Measurements from ENCODE around the gene KIAA0319L.

The KIAA0319L gene

GRCh38 chr1:35506960-35507912, 50.0 kb downstream of the KIAA0319L start:
- H3K9me3 Mint-ChIP-seq: no peaks in the 10 kb centered on the region
- H3K36me3 Mint-ChIP-seq (ENCODE audit: insufficient read depth): peaks cover 12% of the 10 kb centered on the region
- H3K27me3 Mint-ChIP-seq: no peaks in the 10 kb centered on the region
- H3K4me3 Mint-ChIP-seq: peak overlapping the region; percentile 65
- H3K4me1 Mint-ChIP-seq: peaks cover 69% of the 10 kb centered on the region
- H3K27ac Mint-ChIP-seq (ENCODE audit: low read depth): peak overlapping the region; percentile 93
- ATAC-seq (replicated peaks; ENCODE audit: extremely low read depth, poor library complexity, severe bottlenecking) (peak; percentile 35), DNase-seq (ENCODE audit: low spot score in 2 of 2) (no peak)

- Mint-ChIP-seq H3K4me1 (peaks cover 70% of the 10 kb centered on the region), H3K27ac (ENCODE audit: low read depth) (peak overlapping the region; percentile 93), H3K27me3 (no peaks in the 10 kb centered on the region), H3K36me3 (ENCODE audit: insufficient read depth) (peaks cover 12% of the 10 kb centered on the region), H3K4me3 (peak overlapping the region; percentile 65), H3K9me3 (no peaks in the 10 kb centered on the region)
- peak in 1 of 2 donors; percentile 45 for DNase-seq (ENCODE audit: low spot score in 2 of 2)
- ATAC-seq (replicated peaks; ENCODE audit: extremely low read depth, poor library complexity, severe bottlenecking): peak; percentile 84
Measured at GRCh38 chr1:35505911-35506798, 51.0 kb downstream of the KIAA0319L start.

- DNase-seq (ENCODE audit: low spot score in 2 of 2): no peak
- Mint-ChIP-seq H3K9me3 (no peaks in the 10 kb centered on the region), H3K27ac (ENCODE audit: low read depth) (peak overlapping the region; percentile 1), H3K4me3 (no peak overlapping the region), H3K27me3 (no peaks in the 10 kb centered on the region), H3K36me3 (ENCODE audit: insufficient read depth) (peaks cover 14% of the 10 kb centered on the region), H3K4me1 (peaks cover 70% of the 10 kb centered on the region)
- ATAC-seq (replicated peaks; ENCODE audit: extremely low read depth, poor library complexity, severe bottlenecking): no peak
Measured at GRCh38 chr1:35502242-35502641, 55.0 kb downstream of the KIAA0319L start.

- Mint-ChIP-seq H3K27ac (ENCODE audit: low read depth) (peak overlapping the region; percentile 90), H3K4me1 (peaks cover 52% of the 10 kb centered on the region), H3K4me3 (no peak overlapping the region), H3K36me3 (ENCODE audit: insufficient read depth) (peaks cover 4% of the 10 kb centered on the region), H3K9me3 (no peaks in the 10 kb centered on the region), H3K27me3 (no peaks in the 10 kb centered on the region)
- no peak for DNase-seq (ENCODE audit: low spot score in 2 of 2)
- ATAC-seq (replicated peaks; ENCODE audit: extremely low read depth, poor library complexity, severe bottlenecking): no peak
Measured at GRCh38 chr1:35500439-35500838, 56.8 kb downstream of the KIAA0319L start.

- DNase-seq (ENCODE audit: low spot score in 2 of 2) (peak in 1 of 2 donors; percentile 12), ATAC-seq (replicated peaks; ENCODE audit: extremely low read depth, poor library complexity, severe bottlenecking) (peak; percentile 96)
- peaks cover 45% of the 10 kb centered on the region for H3K4me1 Mint-ChIP-seq
- no peaks in the 10 kb centered on the region for H3K9me3 Mint-ChIP-seq
- no peak overlapping the region for H3K4me3 Mint-ChIP-seq
- no peaks in the 10 kb centered on the region for H3K27me3 Mint-ChIP-seq
- peaks cover 3% of the 10 kb centered on the region for H3K36me3 Mint-ChIP-seq (ENCODE audit: insufficient read depth)
- H3K27ac Mint-ChIP-seq (ENCODE audit: low read depth): peak overlapping the region; percentile 90
Measured at GRCh38 chr1:35499652-35500176, 57.5 kb downstream of the KIAA0319L start.

- peak; percentile 72 for ATAC-seq (replicated peaks; ENCODE audit: extremely low read depth, poor library complexity, severe bottlenecking)
- no peaks in the 10 kb centered on the region for H3K9me3 Mint-ChIP-seq
- no peak for DNase-seq (ENCODE audit: low spot score in 2 of 2)
- H3K27ac Mint-ChIP-seq (ENCODE audit: low read depth): peak overlapping the region; percentile 90
- no peak overlapping the region for H3K4me3 Mint-ChIP-seq
- H3K27me3 Mint-ChIP-seq: no peaks in the 10 kb centered on the region
- peaks cover 3% of the 10 kb centered on the region for H3K36me3 Mint-ChIP-seq (ENCODE audit: insufficient read depth)
- H3K4me1 Mint-ChIP-seq: peaks cover 43% of the 10 kb centered on the region
Measured at GRCh38 chr1:35499231-35499630, 58.0 kb downstream of the KIAA0319L start.

GRCh38 chr1:35497571-35497970, 59.6 kb downstream of the KIAA0319L start:
- no peaks in the 10 kb centered on the region for H3K27me3 Mint-ChIP-seq
- peaks cover 3% of the 10 kb centered on the region for H3K36me3 Mint-ChIP-seq (ENCODE audit: insufficient read depth)
- H3K4me1 Mint-ChIP-seq: peaks cover 33% of the 10 kb centered on the region
- ATAC-seq (replicated peaks; ENCODE audit: extremely low read depth, poor library complexity, severe bottlenecking) (no peak), DNase-seq (ENCODE audit: low spot score in 2 of 2) (no peak)
- no peak overlapping the region for H3K4me3 Mint-ChIP-seq
- no peaks in the 10 kb centered on the region for H3K9me3 Mint-ChIP-seq
- peak overlapping the region; percentile 27 for H3K27ac Mint-ChIP-seq (ENCODE audit: low read depth)

- Mint-ChIP-seq H3K9me3 (no peaks in the 10 kb centered on the region), H3K36me3 (ENCODE audit: insufficient read depth) (peaks cover 5% of the 10 kb centered on the region), H3K27ac (ENCODE audit: low read depth) (no peak overlapping the region), H3K27me3 (no peaks in the 10 kb centered on the region), H3K4me3 (no peak overlapping the region), H3K4me1 (peaks cover 18% of the 10 kb centered on the region)
- DNase-seq (ENCODE audit: low spot score in 2 of 2) (no peak), ATAC-seq (replicated peaks; ENCODE audit: extremely low read depth, poor library complexity, severe bottlenecking) (no peak)
Measured at GRCh38 chr1:35490250-35490649, 67.0 kb downstream of the KIAA0319L start.

- no peak for ATAC-seq (replicated peaks; ENCODE audit: extremely low read depth, poor library complexity, severe bottlenecking)
- H3K36me3 Mint-ChIP-seq (ENCODE audit: insufficient read depth): peaks cover 5% of the 10 kb centered on the region
- H3K4me3 Mint-ChIP-seq: no peak overlapping the region
- no peak for DNase-seq (ENCODE audit: low spot score in 2 of 2)
- peaks cover 18% of the 10 kb centered on the region for H3K4me1 Mint-ChIP-seq
- no peaks in the 10 kb centered on the region for H3K9me3 Mint-ChIP-seq
- peak overlapping the region; percentile 29 for H3K27ac Mint-ChIP-seq (ENCODE audit: low read depth)
- no peaks in the 10 kb centered on the region for H3K27me3 Mint-ChIP-seq
Measured at GRCh38 chr1:35488336-35488735, 68.9 kb downstream of the KIAA0319L start.

- ATAC-seq (replicated peaks; ENCODE audit: extremely low read depth, poor library complexity, severe bottlenecking) (no peak), DNase-seq (ENCODE audit: low spot score in 2 of 2) (no peak)
- Mint-ChIP-seq H3K4me3 (no peak overlapping the region), H3K9me3 (no peaks in the 10 kb centered on the region), H3K4me1 (peaks cover 18% of the 10 kb centered on the region), H3K27me3 (no peaks in the 10 kb centered on the region), H3K27ac (ENCODE audit: low read depth) (no peak overlapping the region), H3K36me3 (ENCODE audit: insufficient read depth) (peaks cover 5% of the 10 kb centered on the region)
Measured at GRCh38 chr1:35486858-35487408, 70.3 kb downstream of the KIAA0319L start.

GRCh38 chr1:35481229-35481628, 76.0 kb downstream of the KIAA0319L start:
- H3K27me3 Mint-ChIP-seq: no peaks in the 10 kb centered on the region
- no peaks in the 10 kb centered on the region for H3K9me3 Mint-ChIP-seq
- DNase-seq (ENCODE audit: low spot score in 2 of 2) (no peak), ATAC-seq (replicated peaks; ENCODE audit: extremely low read depth, poor library complexity, severe bottlenecking) (no peak)
- H3K27ac Mint-ChIP-seq (ENCODE audit: low read depth): no peak overlapping the region
- H3K36me3 Mint-ChIP-seq (ENCODE audit: insufficient read depth): peaks cover 11% of the 10 kb centered on the region
- H3K4me3 Mint-ChIP-seq: no peak overlapping the region
- no peaks in the 10 kb centered on the region for H3K4me1 Mint-ChIP-seq

GRCh38 chr1:35477870-35478269, 79.3 kb downstream of the KIAA0319L start:
- ATAC-seq (replicated peaks; ENCODE audit: extremely low read depth, poor library complexity, severe bottlenecking) (no peak), DNase-seq (ENCODE audit: low spot score in 2 of 2) (no peak)
- H3K27me3 Mint-ChIP-seq: no peaks in the 10 kb centered on the region
- H3K36me3 Mint-ChIP-seq (ENCODE audit: insufficient read depth): peaks cover 15% of the 10 kb centered on the region
- H3K27ac Mint-ChIP-seq (ENCODE audit: low read depth): no peak overlapping the region
- no peaks in the 10 kb centered on the region for H3K4me1 Mint-ChIP-seq
- no peaks in the 10 kb centered on the region for H3K9me3 Mint-ChIP-seq
- no peak overlapping the region for H3K4me3 Mint-ChIP-seq
